Measurements from ENCODE around the gene PTGR2. TPM values are rescaled to one million over a fixed set of nuclear protein-coding genes. Genes with fewer than 3 reads are reported as not detected.

PTGR2 gene
- total RNA-seq, 4 donors from 2014 or later = 3.3 to 34.6 (median 5.4) TPM

- H3K9me3 ChIP-seq = no peaks in the 10 kb centered on the region
- H3K27me3 ChIP-seq = no peaks in the 10 kb centered on the region
- no peak overlapping the region for H3K4me3 ChIP-seq
- peaks cover 0 to 11% (median 0%) of the 10 kb centered on the region in 3 donors for H3K4me1 ChIP-seq
- H3K27ac ChIP-seq = peak overlapping the region in 2 of 4 donors; percentile 14 to 48
- H3K36me3 ChIP-seq = no peaks in the 10 kb centered on the region
- no peak for TF ChIP-seq CTCF (IDR thresholded peaks at IDR 0.05)
- TF ChIP-seq POLR2AphosphoS5 (IDR thresholded peaks at IDR 0.05) = no peak
- no peak for TF ChIP-seq EP300 (IDR thresholded peaks at IDR 0.05)
- TF ChIP-seq POLR2A (IDR thresholded peaks at IDR 0.05) = no peak
- no peak for ATAC-seq
- WGBS, 2 donors (ENCODE audit: low coverage in 1 of 2) = 34 to 39% methylated on average over 4 of the region's 4 CpGs
Observed at GRCh38 chr14:73816393-73816816, 35.2 kb upstream of the PTGR2 start.

GRCh38 chr14:73817020-73817655 lies 34.5 kb upstream of the PTGR2 start:
- no peak for ATAC-seq
- no peak overlapping the region for H3K4me3 ChIP-seq
- H3K9me3 ChIP-seq = no peaks in the 10 kb centered on the region
- peaks cover 0 to 11% (median 0%) of the 10 kb centered on the region in 3 donors for H3K4me1 ChIP-seq
- H3K36me3 ChIP-seq = no peaks in the 10 kb centered on the region
- H3K27me3 ChIP-seq = no peaks in the 10 kb centered on the region
- H3K27ac ChIP-seq = peak overlapping the region in 3 of 4 donors; percentile 2 to 48 (median 14)
- no peak for TF ChIP-seq CTCF (IDR thresholded peaks at IDR 0.05)
- no peak for TF ChIP-seq POLR2A (IDR thresholded peaks at IDR 0.05)
- no peak for TF ChIP-seq POLR2AphosphoS5 (IDR thresholded peaks at IDR 0.05)
- no peak for TF ChIP-seq EP300 (IDR thresholded peaks at IDR 0.05)
- WGBS, 2 donors (ENCODE audit: low coverage in 1 of 2) = 88 to 90% methylated on average over 2 to 7 of the region's 7 CpGs

- no peak for ATAC-seq
- Histone ChIP-seq H3K4me1 (peaks cover 0 to 11% (median 0%) of the 10 kb centered on the region in 3 donors), H3K27ac (no peak overlapping the region), H3K27me3 (no peaks in the 10 kb centered on the region), H3K4me3 (no peak overlapping the region), H3K36me3 (no peaks in the 10 kb centered on the region), H3K9me3 (no peaks in the 10 kb centered on the region)
- TF ChIP-seq POLR2AphosphoS5 (IDR thresholded peaks at IDR 0.05) = no peak
- no peak for TF ChIP-seq EP300 (IDR thresholded peaks at IDR 0.05)
- TF ChIP-seq CTCF (IDR thresholded peaks at IDR 0.05) = no peak
- no peak for TF ChIP-seq POLR2A (IDR thresholded peaks at IDR 0.05)
- WGBS, 2 donors (ENCODE audit: low coverage in 1 of 2) = 82 to 89% methylated on average over 4 to 8 of the region's 9 CpGs
Observed at GRCh38 chr14:73818821-73819220, 32.8 kb upstream of the PTGR2 start.

- TF ChIP-seq CTCF (IDR thresholded peaks at IDR 0.05) (no peak), EP300 (IDR thresholded peaks at IDR 0.05) (no peak), POLR2AphosphoS5 (IDR thresholded peaks at IDR 0.05) (no peak), POLR2A (IDR thresholded peaks at IDR 0.05) (no peak)
- Histone ChIP-seq H3K9me3 (no peaks in the 10 kb centered on the region), H3K27me3 (no peaks in the 10 kb centered on the region), H3K4me1 (peaks cover 0 to 21% (median 6%) of the 10 kb centered on the region in 3 donors), H3K4me3 (no peak overlapping the region), H3K27ac (no peak overlapping the region), H3K36me3 (no peaks in the 10 kb centered on the region)
- 78% methylated on average over 3 of the region's 3 CpGs; no CpG with 5 or more reads in 1 of the 2 donors for WGBS, 2 donors (ENCODE audit: low coverage in 1 of 2)
- ATAC-seq = no peak
Observed at GRCh38 chr14:73820631-73821030, 31.0 kb upstream of the PTGR2 start.

GRCh38 chr14:73823339-73823885 lies 28.2 kb upstream of the PTGR2 start:
- no peak for ATAC-seq
- Histone ChIP-seq H3K4me1 (peaks cover 0 to 16% (median 7%) of the 10 kb centered on the region in 3 donors), H3K36me3 (no peaks in the 10 kb centered on the region), H3K4me3 (no peak overlapping the region), H3K27ac (no peak overlapping the region), H3K27me3 (no peaks in the 10 kb centered on the region), H3K9me3 (no peaks in the 10 kb centered on the region)
- TF ChIP-seq CTCF (IDR thresholded peaks at IDR 0.05) (no peak), POLR2AphosphoS5 (IDR thresholded peaks at IDR 0.05) (no peak), POLR2A (IDR thresholded peaks at IDR 0.05) (no peak), EP300 (IDR thresholded peaks at IDR 0.05) (no peak)
